Measurements from ENCODE around the gene CPTP. TPM values are rescaled to one million over a fixed set of nuclear protein-coding genes. Genes with fewer than 3 reads are reported as not detected.

Gene CPTP
- polyA plus RNA-seq, 1 donor: 20.2 TPM

DNA sequence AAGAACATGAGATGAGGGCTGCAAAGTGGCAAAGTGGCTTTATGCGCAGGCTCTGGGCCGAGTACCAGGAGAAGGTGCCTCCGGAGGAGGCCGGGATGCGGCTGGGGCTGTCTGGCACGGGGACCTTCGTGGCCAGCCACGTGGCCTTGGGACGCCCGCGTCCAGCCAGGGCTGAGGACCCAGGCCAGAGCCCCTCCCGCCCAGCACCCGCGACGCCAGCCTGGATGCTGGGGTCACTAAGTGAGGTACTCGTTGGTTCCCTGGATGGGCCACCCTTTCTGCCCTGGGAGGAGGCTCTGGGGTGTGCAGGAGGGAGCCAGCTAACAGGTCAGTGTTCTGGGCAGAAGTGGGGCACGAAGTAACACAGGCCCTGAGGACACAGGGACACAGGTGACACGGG, 31.8 kb upstream of the CPTP start:
- DNase-seq: no peak

DNA sequence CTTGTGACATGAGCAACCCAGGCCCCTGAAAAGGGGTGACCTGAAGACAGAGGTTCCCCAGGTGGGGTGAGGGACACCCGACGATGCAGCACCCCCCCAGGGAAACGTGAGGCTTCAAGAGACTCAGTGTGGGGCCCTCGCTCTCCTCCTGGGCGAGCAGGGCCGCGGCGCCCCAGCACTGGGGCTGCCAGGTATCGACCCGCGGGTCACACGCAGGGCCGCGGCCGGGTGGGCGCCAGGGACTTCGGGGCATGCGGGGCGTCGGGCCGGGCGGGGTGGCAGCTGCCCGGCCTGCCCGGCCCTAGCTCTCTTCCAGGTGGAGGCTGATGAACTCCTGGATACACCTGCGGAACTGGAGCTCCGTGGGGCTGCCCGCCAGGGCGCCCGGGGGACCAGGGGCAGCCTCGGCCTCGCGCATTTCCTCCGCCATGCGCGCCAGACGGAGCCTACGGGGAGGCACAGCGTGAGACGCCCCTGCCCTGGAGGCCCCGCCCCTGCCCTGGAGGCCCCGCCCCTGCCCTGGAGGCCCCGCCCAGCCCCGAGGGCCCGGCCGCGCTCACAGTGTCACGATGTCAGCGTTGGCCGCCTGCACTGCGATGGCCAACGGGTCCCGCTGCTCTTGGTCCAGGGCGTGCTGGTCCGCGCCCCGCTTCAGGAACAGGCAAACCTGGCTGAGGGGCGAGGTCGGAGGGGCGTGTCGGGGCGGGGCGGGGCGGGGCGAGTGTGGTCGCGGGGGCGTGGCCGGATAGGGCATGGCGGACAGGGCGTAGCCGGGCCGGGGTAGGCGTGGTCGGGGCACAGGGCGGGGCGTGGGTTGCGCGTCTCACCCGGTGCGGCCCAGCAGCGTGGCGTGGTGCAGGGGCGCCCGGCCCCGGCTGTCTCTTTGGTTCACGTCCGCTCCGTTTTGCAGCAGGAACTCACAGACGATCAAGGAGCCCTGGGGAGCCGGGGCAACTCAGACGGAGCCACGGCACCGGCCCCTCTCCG, 31.0 kb upstream of the CPTP start:
- DNase-seq: no peak

DNA sequence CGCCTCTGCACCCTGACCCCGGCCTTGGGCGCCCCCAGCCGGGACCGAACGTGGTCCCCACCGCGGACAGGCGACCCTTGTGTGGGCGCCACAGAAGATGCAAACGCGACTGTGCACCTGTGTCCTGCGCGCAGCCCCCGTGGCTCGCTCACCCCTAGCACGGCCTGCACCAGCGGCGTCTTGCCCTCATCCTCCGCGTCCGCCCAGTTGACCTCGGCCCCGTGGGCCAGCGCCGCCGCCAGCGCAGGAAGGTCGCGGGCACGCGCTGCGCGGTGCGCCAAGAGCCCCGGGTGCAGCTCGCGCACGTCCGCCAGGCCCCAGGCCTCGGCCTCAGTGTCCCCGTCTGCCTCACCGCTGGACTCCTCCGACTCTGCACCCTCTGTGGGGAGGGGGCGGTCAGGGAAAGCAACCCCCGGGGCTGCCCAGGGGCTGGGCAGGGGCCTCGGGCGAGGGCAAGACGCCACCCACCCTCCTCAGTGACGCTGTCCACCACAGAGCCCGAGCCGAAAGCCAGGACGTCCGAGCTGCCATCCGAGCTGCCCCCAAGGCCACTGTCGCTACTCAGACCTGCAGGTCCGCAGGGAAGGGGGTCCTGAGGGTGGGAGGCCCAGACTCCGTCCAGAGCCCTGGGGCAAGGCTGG, 30.2 kb upstream of the CPTP start:
- no peak for DNase-seq

DNA sequence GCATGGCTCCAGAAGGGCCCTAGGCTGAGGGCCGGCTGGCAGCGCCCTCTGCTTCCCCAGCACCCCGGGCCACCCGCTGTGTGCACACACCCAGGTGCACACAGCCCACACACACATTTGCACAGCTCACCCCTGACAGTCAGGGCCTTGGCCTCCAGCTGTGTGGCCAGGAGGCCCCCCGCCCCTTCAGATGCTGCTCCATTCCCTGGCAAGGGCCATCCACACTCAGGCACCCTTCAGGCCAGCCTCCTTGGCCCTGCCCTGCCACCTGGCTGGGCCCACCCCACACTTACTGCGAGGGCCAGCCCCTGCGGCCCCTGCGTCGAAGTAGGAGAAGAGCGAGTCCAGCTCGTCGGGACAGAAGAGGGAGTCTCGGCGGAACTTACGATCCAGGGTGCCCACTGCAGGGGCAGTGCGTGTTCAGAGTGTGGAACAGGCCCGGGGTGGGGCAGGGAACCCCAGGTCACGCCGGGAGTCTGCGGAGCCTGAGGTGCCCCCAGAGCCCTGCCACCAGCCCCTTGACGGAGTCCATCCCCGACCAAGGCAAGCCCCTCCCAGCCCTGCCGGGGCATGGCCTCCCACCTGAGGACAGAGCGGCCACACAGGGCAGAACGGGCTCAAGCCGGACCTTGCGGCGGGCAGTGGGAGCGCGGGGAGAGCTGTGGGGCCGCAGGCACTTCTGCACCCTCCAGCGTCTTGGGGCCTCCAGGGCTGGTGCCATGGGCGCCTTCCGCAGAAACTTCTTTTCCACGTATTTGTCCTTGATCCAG, 29.3 kb upstream of the CPTP start:
- no peak for DNase-seq

DNA sequence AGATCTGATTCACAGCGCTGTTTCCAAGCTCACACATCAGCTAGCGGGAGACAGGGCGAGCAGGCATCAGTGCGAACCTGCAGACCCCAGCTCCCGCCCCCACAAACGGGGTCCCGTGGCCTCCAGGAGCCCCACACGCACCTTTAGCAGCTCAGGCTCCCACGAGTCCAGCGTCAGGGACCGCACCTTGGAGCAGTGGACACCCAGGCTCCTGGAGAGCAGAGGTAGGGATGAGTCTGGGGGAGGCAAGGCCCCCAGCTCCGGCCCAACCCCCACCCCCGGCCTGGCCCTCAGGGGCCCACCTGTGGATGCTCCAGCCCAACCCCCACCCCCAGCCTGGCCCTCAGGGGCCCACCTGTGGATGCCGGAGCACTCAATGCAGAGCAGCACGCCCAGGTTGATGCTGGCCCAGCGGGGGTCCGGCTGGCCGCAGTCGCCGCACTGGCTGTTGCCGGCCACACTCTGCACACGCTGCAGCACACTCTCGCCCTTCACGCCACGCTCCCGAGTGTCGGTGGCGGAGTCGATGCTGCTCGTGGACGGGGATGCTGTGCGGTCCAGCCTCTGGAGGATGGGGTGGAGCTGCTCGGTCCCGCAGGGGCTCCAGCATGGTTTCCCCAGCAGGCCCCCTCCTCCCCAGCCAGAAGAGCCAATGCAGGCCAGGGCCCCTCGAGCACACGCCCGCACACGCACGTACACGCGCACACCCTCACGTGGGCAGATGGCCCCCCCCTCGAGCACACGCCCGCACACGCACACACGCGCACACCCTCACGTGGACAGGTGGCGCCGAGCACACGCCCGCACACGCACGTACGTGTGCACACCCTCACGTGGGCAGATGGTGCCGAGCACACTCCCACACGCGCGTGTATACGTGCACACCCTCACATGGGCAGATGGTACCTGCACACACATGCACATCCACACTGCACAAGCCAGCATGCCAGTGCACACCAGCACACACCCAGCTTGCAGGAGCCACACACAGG, 28.2 kb upstream of the CPTP start:
- no peak for DNase-seq

DNA sequence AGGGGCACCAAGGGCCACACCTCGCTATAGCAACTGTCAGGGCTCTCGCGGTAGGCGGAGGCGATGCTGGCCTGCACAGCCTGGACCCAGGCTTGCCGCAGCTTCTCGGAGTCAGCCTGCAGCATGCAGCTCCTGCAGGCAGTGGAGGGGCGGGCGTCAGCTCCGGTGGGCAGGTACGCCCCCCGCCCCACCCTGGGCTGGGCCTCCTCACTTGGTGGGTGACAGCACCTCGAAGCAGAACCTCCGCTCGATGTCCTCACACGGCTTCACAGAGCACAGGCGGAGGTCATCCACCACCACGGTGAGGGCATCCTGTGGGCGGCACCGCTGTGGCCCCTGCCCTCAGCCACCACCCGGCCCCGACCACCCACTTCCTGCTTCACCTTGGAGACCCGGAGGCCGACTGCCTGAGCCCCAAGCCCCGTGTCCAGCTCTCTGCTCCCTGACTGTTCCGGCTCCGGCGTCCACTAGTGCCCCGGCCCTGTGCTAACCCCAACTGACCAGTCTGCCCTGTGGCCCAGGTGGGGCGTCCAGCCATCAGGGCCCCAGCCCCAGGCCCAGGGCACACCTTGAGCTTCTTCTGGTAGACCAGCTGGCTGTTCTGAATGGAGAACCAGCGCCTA, 26.7 kb upstream of the CPTP start:
- DNase-seq: no peak

DNA sequence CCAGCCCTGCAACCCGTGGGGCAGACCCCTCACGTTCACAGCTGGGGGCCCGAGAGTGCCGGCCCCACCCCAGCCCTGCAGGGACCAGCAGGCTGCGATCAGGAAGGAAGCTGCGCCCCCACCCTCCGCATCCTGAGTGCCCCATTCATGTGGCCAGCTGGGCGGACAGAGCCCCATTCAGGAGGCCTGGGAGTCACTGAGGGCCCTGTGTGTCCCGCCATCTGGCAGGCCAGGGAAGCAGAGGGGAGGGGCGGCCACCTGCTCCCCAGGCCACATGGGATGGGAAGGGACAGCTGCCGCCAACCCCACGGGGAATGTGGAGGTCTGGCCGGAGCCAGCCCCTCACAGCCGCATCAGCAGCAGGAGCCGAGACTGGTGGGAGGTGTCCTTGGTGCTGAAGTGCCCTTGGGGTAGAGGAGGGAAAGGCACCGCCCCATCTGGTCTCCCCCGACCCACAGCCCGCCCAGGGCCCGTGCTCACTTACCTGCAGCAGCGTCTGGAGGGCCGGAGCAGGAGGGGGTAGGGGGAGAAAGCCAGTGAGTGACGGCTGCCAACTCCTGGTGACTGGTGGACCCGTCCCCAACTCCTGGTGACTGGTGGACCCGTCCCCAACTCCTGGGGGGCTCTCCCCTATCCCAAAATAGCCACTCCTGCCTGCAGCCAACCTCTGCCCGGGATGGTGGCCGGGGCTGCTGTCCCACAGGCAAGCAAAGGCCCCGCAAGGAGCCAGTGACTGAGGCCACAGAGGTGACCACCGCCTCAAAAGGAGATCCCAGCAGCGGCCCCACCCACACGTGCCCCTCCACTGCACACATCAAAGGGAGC, 25.5 kb upstream of the CPTP start:
- no peak for DNase-seq

DNA sequence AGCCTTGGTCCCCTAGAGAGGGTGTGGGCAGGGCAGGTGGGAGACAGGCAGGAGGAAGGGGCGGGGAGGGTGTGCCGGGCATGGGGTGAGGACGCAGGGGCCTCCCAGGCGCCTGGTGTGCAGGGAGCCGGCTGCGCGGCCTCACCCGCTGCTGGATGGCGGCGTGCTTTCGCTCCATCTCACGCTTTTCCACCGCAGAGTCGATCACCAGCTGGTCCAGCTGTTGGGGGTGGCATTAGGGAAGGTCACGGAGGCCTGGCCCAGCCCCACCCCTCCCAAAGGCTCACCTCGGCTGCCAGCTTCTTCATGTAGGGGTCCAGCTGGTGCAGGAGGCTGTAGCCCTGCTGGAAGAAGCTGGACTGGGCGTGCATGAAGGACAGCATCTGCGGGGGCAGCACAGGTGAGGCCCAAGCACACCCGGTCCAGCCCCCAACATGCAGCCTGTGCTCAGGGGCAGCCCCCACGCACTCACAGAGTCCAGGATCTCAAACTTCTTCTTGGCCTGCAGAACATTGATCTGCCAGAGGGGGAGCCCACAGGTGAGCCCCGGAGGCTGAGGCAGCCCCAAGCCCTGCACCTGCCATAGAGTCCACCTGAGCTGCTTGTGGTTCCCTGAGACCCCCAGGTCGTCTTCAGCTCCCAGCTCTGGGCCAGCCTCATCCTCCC, 24.8 kb upstream of the CPTP start:
- no peak for DNase-seq

DNA sequence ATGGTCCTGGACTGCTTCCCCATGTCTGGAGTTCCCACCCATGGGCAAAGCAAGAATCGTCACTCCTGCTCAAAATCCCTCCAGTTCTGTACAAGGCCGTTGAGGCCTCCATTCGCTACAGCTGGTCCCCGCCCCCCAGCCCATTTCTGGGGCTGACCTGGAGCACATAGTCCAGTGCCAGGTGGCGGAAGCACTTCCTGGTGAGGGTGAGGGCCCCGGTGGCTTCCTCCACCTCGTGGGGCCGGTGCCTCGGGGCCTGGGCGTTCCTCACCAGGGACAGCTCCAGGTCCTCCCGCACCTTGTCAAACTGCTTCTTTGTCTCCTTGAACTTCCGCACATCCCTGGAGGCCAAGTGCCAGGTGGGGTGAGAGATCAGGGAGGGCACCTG, 24.3 kb upstream of the CPTP start:
- DNase-seq: no peak

DNA sequence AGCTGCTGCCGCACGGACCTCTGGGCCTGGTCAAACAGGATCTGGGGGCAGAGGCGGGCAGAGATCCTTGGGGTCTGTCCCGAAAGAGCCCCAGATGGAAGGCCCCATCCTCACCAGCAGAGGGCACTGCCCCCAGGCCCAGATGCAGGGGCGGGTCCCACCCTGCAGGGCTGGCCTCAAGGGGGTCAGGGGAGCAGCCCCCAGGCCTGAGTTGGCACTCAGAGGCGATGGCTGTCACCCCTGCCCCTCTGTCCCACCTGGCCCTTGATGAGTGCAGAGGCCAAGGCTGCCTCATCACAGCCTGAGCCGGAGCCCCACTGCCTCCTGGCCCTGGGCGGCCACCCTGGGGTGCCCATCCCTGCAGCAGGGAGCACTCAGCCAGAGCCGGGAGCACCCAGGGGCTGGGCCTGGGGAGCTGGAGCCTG, 22.6 kb upstream of the CPTP start:
- DNase-seq: no peak

DNA sequence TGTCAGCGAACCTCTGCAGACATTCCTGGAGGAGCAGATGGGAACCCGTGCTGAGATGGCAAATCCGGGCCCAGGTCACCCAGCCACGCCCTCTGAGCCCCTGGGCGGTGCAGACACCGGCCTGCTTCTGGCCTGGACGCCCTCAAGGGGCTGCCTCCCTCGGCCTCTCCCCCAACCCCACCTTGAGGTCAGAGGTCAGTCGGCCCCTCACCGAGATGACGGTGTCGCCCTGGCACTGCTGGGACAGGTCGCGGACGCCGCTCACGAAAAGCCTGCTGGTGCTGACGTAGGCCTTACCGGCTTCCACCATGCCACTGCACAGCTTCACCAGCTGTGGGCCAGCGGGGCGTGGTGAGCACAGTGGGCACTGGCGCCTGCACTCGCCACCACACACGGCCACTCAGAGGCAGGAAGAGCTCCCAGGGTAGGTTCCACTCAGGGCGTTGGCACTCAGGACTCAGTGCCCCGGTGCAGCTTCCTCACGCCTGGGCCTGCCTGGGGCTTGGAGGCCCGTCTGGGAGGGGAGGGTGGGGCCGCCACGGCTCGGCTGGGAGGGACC, 21.6 kb upstream of the CPTP start:
- DNase-seq: no peak

DNA sequence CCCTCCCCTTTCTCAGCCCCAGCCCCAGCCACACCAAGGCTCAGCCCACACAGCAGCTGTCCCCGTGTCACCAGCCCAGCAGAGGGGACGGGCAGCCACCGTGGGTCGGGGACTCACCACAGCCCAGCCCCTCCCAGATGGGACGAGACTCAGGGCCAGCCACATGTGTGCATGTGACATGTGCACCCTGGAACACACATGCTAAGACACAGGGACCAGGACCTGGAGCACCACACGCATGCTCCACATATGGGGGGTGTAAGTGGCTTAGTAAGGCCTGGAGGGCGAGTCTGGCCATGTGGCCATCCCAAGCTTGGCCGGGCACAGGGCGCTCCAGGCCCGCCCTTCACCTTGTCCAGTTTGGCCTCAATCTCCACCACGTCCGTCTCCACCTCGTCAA, 20.9 kb upstream of the CPTP start:
- DNase-seq: no peak

DNA sequence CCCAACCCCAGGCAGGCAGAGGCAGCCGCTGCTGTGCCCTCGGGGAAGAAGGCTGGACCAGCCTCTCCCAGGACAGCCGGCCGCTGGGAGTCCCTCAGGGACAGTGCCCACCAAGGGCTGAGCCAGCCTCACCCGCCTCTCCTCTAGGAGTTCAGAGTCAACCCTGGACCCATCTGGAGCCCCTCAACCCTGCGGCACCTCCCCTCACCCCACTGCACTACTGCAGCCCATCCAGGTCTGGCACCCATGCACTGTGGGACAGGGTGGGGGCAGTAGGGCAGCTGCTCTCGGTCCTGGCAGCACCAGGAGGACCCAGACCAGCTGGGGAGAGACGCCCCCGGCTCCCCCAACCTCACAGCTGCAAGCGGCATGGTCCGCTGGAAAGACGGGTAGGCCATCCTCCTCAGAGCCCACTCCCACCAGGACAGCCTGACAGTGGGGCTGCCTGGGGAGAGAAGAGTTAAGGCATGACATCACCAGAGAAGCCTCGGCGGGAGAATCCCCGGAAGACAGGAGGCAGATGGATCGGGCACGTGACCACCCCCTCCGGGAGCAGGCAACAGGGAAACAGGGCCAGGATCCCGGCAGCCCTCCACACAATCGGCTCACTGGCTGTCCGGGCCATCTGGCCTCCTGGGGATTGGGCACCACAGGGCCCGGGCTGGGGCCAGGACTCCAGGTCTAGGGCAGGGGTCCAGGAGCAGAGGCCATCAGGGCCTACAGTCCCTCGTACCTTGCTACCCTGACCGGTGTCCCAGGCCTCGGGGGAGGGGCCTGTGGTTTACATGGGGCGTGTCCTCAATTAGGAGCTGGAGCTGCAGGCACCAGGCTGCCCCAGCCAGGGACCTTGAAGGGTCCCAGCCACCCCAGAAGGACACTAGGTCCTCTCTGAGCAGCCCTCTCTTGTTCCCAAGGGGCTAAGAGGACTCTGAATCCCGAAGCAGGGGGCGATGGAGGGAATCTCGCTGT, 20.0 kb upstream of the CPTP start:
- peak; percentile 49 for DNase-seq

DNA sequence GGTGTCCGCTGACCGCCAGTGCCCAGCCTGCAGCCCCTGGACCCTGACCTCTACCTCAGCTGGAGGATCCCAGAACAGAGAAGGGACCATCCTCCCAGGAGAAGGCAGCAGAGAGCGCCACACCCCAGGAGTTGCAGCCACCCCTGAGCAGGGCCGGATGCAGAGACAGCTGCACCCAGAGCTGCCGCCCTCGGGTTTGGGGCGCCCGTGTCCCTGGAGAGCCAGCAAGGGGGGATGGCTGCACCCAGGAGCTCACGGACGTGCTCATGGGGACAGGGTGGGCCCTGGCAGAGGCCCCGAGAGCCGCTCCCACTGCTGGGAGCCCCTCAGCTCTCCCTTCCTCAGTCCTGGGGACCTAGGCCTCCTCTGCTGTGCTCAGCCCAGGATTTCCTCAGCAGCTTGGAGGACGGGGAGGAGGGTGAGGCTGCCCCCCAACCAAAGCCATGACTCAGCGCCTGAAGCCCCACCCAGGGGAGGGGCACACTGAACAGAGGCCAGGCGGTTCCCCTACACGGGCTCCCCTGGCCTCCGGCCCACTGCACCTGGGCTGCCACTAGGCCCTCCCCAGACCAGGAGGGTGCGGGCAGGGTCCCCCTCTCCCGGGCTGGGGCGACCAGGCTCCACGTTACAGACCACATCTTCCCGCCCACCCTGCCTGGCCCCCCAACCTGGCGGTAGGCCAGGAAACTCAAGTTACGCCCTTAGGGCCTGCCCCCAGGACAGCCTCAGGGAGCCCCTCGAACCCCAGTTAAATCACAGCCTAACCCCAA, 19.1 kb upstream of the CPTP start:
- DNase-seq: peak; percentile 59

DNA sequence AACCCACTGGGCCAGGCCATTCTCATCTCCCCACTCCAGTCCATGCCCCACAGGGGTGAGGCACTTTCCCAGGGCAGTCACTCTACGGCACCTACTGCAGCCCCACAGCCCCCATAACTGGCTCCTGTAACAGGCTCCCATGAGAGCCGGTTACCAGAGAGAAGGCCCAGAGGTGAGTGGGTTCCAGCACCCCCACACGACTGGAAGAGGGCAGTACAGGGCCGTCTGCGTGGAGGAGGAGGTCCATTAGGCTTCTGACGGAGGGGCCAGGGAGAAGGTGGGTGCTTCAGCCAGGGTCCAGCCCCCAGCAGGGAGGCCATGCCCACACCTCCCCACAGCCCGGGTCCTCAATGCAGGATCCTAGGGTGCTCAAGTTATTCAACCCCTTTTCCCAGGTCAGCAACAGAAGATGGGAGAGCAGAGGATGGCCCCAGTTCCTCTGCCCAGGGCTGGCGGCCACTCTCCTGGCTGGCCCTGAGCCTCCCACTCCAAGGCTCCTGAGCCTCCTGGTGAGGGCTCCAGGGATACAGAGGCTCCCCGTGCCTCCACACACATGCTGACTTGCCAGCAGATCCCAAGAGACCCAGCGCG, 18.4 kb upstream of the CPTP start:
- no peak for DNase-seq

DNA sequence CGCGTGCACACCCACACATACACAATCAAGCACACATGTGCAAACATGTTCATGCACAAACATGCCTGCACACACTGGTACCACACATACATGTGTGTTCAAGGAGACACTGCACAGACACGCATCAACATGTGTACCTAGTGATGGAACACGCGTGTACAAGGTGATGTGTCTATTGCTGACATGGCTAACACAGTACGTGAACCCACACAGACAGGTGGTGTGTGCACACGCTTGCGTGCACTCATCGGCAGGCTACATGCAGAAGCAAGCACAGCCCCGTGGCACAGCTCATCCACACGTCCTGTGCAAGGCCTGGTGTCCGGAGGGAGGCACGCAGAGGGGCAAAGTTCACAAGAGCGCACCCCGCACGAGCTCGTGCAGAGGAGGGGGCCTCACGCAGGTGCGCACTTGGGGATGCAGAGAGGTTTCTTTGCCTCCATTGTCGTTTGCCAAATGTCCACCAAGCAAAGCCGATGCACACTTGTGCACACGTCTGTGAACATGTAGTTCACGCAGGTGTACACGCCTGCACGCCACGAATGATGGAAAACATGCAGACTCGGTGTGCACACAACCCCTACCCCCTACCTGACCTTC, 17.8 kb upstream of the CPTP start:
- no peak for DNase-seq
